OCI-LY1 (cell line): ENCODE results near the gene SLC12A7.

ENCODE experiments used
- EZH2 ChIP-seq: fragments of 200-600 bp; sonication (generic), shearing (Covaris generic); IDR thresholded peaks from 2 replicates; pipeline ENCODE4 v1.8.0; 2017; ENCODE audit warnings: borderline replicate concordance, mixed run types, mild to moderate bottlenecking, antibody characterized with exemption, low read length, moderate library complexity, mixed read lengths
- TF ChIP-seq, protein P1 (sequence below): fragments of 200-600 bp; sonication (generic), shearing (Covaris generic); IDR thresholded peaks from 2 replicates; pipeline ENCODE4 v1.5.1; 2017; ENCODE audit warnings: mild to moderate bottlenecking, antibody characterized with exemption, low read length, moderate library complexity, mixed read lengths

DNA sequence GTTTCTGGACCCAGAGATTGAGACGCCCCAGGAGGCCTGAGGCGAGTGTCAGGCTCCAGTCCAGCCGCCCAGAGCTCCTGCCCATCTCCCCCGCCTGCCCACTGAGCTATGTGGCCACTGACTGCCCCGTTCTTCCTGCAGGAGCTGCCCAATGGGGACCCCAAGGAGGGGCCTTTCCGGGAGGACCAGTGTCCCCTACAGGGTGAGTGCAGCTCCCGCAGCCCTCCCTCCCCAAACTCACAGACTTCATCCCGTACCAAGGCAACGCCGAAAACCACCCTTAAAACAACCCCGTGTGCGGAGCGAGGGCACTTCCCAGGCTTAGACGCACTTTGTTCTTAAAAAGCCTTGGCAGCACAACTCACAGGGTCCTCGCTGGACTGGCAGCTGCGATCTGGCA is 79.9 kb downstream of the SLC12A7 start:
- TF ChIP-seq, protein P1, sequence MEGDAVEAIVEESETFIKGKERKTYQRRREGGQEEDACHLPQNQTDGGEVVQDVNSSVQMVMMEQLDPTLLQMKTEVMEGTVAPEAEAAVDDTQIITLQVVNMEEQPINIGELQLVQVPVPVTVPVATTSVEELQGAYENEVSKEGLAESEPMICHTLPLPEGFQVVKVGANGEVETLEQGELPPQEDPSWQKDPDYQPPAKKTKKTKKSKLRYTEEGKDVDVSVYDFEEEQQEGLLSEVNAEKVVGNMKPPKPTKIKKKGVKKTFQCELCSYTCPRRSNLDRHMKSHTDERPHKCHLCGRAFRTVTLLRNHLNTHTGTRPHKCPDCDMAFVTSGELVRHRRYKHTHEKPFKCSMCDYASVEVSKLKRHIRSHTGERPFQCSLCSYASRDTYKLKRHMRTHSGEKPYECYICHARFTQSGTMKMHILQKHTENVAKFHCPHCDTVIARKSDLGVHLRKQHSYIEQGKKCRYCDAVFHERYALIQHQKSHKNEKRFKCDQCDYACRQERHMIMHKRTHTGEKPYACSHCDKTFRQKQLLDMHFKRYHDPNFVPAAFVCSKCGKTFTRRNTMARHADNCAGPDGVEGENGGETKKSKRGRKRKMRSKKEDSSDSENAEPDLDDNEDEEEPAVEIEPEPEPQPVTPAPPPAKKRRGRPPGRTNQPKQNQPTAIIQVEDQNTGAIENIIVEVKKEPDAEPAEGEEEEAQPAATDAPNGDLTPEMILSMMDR: no peak
- no peak for TF ChIP-seq EZH2
